Neural progenitor cell (in vitro differentiated cells): Measurements from ENCODE around the gene OGFOD3.

Experiments used
- CTCF ChIP-seq: fragments of 200-600 bp; sonication (generic); IDR thresholded peaks from 2 replicates; pipeline ENCODE4 v1.5.1; 2017; ENCODE audit warnings: antibody characterized with exemption, mild to moderate bottlenecking
- EZH2phosphoT487 ChIP-seq: fragments of 200-600 bp; sonication (generic); IDR thresholded peaks from 2 replicates; pipeline ENCODE4 v1.6.1; 2017; ENCODE audit warnings: antibody characterized with exemption

- TF ChIP-seq CTCF, result no peak
- TF ChIP-seq EZH2phosphoT487, result no peak
Measured at GRCh38 chr17:82380860-82381702, 37.3 kb downstream of the OGFOD3 start.
